GM18909 (cell line): Measurements from ENCODE around the gene PRDM7.

Experiments used
- ATAC-seq: cut with Tn5 transposase; IDR thresholded peaks from one replicate; pipeline ENCODE4 v1.9.1; 2021; ENCODE audit warnings: mild to moderate bottlenecking; ENCODE audit not compliant: unreplicated experiment, poor library complexity

Gene PRDM7

GRCh38 chr16:90041896-90042473 lies 35.1 kb downstream of the PRDM7 start:
- ATAC-seq = no peak

GRCh38 chr16:90040152-90041023 lies 36.7 kb downstream of the PRDM7 start:
- no peak for ATAC-seq

GRCh38 chr16:90037276-90037675 lies 39.9 kb downstream of the PRDM7 start:
- ATAC-seq = no peak

- ATAC-seq = no peak
These were observed 41.2 kb downstream of the PRDM7 start for GRCh38 chr16:90035902-90036301.

GRCh38 chr16:90034504-90034903 lies 42.6 kb downstream of the PRDM7 start:
- no peak for ATAC-seq

- no peak for ATAC-seq
These were observed 43.7 kb downstream of the PRDM7 start for GRCh38 chr16:90033387-90033786.

GRCh38 chr16:90032674-90033331 lies 44.3 kb downstream of the PRDM7 start:
- no peak for ATAC-seq

GRCh38 chr16:90031931-90032673 lies 45.0 kb downstream of the PRDM7 start:
- no peak for ATAC-seq

GRCh38 chr16:90031186-90031930 lies 45.8 kb downstream of the PRDM7 start:
- ATAC-seq = no peak

- no peak for ATAC-seq
These were observed 48.1 kb downstream of the PRDM7 start for GRCh38 chr16:90028985-90029384.

GRCh38 chr16:90027611-90028010 lies 49.5 kb downstream of the PRDM7 start:
- ATAC-seq = no peak

- ATAC-seq = no peak
These were observed 51.0 kb downstream of the PRDM7 start for GRCh38 chr16:90026135-90026534.

GRCh38 chr16:90023078-90023447 lies 54.1 kb downstream of the PRDM7 start:
- ATAC-seq = no peak

- peak; percentile 68 for ATAC-seq
These were observed 54.7 kb downstream of the PRDM7 start for GRCh38 chr16:90022209-90023077.

- ATAC-seq = no peak
These were observed 56.2 kb downstream of the PRDM7 start for GRCh38 chr16:90020838-90021382.

- ATAC-seq = no peak
These were observed 56.8 kb downstream of the PRDM7 start for GRCh38 chr16:90020260-90020837.

- ATAC-seq = peak; percentile 39
These were observed 57.4 kb downstream of the PRDM7 start for GRCh38 chr16:90019543-90020259.
